ENCODE measurements around the gene RNF208.

RNF208 gene

DNA sequence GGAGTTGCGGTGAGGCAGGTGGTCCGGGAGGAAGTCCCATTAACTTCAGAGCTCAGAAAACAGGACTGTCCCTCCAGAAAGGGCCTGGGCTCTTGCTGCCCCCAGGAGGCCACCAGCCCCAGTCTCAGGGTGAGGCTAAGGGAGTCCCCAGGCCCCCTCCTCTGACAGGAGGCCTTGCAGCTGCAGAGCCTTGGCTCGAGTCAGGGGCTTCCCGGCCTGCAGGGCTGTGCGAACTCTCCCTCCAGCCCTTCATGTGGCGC is 25.8 kb upstream of the RNF208 start:
- Histone ChIP-seq H3K79me2 (ENCODE audit: control insufficient read depth, low read length) (peaks cover 2% of the 10 kb centered on the region), H3K4me2 (ENCODE audit: low read length) (no peak overlapping the region), H3K9me3 (ENCODE audit: control insufficient read depth, insufficient read depth, low read length) (no peaks in the 10 kb centered on the region), H3K27ac (ENCODE audit: low read depth, low read length) (no peak overlapping the region), H3K4me1 (ENCODE audit: control insufficient read depth, low read length) (peaks cover 37% of the 10 kb centered on the region), H4K20me1 (ENCODE audit: control insufficient read depth, insufficient read depth, low read depth, low read length) (peaks cover 9% of the 10 kb centered on the region), H3K9me2 (replicated peaks; ENCODE audit: control insufficient read depth, low read length) (no peaks in the 10 kb centered on the region), H3K4me3 (ENCODE audit: low read length) (no peak overlapping the region), H3K27me3 (ENCODE audit: control insufficient read depth, low read length) (no peaks in the 10 kb centered on the region), H3F3A (ENCODE audit: control insufficient read depth, insufficient read depth) (peaks cover 5% of the 10 kb centered on the region; the same call in 1 of the 2 replicates), H3K36me3 (ENCODE audit: control insufficient read depth, low read length) (peaks cover 12% of the 10 kb centered on the region)
- TF ChIP-seq EZH2phosphoT487 (IDR thresholded peaks at IDR 0.05; ENCODE audit: borderline replicate concordance, low read length) = no peak
- TF ChIP-seq, protein P1, sequence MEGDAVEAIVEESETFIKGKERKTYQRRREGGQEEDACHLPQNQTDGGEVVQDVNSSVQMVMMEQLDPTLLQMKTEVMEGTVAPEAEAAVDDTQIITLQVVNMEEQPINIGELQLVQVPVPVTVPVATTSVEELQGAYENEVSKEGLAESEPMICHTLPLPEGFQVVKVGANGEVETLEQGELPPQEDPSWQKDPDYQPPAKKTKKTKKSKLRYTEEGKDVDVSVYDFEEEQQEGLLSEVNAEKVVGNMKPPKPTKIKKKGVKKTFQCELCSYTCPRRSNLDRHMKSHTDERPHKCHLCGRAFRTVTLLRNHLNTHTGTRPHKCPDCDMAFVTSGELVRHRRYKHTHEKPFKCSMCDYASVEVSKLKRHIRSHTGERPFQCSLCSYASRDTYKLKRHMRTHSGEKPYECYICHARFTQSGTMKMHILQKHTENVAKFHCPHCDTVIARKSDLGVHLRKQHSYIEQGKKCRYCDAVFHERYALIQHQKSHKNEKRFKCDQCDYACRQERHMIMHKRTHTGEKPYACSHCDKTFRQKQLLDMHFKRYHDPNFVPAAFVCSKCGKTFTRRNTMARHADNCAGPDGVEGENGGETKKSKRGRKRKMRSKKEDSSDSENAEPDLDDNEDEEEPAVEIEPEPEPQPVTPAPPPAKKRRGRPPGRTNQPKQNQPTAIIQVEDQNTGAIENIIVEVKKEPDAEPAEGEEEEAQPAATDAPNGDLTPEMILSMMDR (IDR thresholded peaks at IDR 0.05; ENCODE audit: low read depth, low read length, poor library complexity, severe bottlenecking) = no peak

DNA sequence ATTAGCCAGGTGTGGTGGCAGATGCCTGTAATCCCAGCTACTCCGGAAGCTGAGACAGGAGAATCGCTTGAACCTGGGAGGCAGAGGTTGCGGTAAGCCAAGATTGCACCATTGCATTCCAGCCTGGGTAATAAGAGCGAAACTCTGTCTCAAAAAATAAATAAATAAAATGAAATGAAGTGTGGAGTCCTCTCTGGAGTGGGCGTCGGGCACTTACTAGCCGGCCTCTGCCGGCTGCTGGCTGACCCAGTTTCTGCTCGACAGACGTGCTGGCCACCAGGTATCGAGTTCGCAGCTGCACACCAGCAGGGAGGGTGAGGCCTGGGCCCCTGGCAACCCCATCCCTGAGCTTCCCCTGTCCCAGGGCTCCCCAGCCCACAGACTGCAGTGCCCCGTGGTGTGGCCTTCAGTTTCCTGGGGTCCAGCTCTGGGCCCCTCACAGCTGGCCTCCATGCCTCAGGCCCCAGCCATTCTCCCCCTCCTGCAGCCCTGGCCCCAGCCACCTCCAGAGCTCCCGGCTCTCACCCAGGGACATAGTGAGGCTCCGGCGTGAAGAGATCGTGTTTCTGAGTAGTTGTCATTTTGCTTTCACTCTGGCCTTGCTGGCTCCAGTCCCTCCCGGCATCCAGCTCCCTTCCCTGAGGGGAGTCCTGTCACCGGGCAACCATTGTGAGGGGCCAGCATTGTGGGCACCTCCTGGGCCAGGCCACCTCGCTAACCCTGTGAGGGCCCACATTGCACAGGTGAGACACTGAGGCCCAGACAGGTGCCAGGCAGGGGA is 25.3 kb upstream of the RNF208 start:
- H3K27ac ChIP-seq (ENCODE audit: low read depth, low read length) = no peak overlapping the region
- H3K27me3 ChIP-seq (ENCODE audit: control insufficient read depth, low read length) = no peaks in the 10 kb centered on the region
- no peaks in the 10 kb centered on the region for H3K9me2 ChIP-seq (replicated peaks; ENCODE audit: control insufficient read depth, low read length)
- H4K20me1 ChIP-seq (ENCODE audit: control insufficient read depth, insufficient read depth, low read depth, low read length) = peaks cover 14% of the 10 kb centered on the region
- H3F3A ChIP-seq (ENCODE audit: control insufficient read depth, insufficient read depth) = peaks cover 6% of the 10 kb centered on the region; the same call in 1 of the 2 replicates
- TF ChIP-seq EZH2phosphoT487 (IDR thresholded peaks at IDR 0.05; ENCODE audit: borderline replicate concordance, low read length) = no peak
- TF ChIP-seq, protein P1 (IDR thresholded peaks at IDR 0.05; ENCODE audit: low read depth, low read length, poor library complexity, severe bottlenecking) = no peak
- H3K79me2 ChIP-seq (ENCODE audit: control insufficient read depth, low read length) = peaks cover 8% of the 10 kb centered on the region
- peaks cover 37% of the 10 kb centered on the region for H3K4me1 ChIP-seq (ENCODE audit: control insufficient read depth, low read length)
- peaks cover 18% of the 10 kb centered on the region for H3K36me3 ChIP-seq (ENCODE audit: control insufficient read depth, low read length)
- H3K9me3 ChIP-seq (ENCODE audit: control insufficient read depth, insufficient read depth, low read length) = no peaks in the 10 kb centered on the region
- H3K4me3 ChIP-seq (ENCODE audit: low read length) = no peak overlapping the region
- no peak overlapping the region for H3K4me2 ChIP-seq (ENCODE audit: low read length)

DNA sequence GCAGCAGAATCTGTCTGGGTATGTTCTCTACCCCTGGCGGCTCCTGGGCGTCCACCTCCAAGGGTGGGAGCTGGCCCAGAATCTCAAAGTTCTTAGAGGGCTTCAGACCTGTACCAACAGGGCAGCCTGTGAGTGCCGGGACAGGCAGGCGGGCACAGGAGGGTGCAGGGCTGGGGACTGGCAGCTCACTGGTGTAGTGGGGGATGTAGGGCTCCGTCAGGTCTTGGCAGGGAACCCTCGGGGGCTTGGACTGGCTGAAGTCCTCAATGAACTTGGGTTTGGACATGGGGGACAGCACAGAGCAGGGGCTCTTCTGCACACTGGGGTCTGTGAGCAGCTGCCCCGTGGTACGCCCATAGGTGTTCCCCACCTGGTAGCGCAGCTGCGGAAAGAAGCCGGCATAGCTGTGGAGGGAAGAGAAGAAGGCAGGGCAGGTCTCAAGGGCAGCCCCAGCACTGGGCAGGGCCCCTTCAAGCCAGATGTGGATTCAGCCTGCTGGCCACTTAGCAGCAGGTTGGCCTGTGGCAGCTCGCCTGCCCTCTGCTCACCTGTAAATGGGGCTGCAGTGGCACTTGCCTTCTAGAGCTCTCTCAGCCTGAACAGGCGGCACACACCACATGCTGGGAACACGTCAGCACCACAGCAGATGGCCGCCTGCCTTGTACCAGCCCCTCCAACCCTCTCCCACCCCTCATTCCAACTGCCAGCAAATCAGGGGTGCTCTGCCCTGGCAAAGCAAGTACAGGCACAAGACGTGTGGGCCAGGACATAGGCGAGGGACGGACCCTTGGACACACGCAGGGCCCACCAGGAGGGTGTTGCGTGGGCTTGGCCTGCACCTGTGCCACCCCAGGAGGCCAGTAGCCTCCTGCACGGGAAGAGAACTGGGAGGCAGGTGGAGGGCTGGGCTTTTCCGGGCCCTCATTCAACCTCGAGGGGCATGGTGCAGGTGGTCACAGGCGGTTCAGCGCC is 23.7 kb upstream of the RNF208 start:
- no peaks in the 10 kb centered on the region for H3K9me2 ChIP-seq (replicated peaks; ENCODE audit: control insufficient read depth, low read length)
- peaks cover 12% of the 10 kb centered on the region for H3F3A ChIP-seq (ENCODE audit: control insufficient read depth, insufficient read depth)
- H3K36me3 ChIP-seq (ENCODE audit: control insufficient read depth, low read length) = peaks cover 26% of the 10 kb centered on the region
- H3K4me1 ChIP-seq (ENCODE audit: control insufficient read depth, low read length) = peaks cover 36% of the 10 kb centered on the region
- no peaks in the 10 kb centered on the region for H3K9me3 ChIP-seq (ENCODE audit: control insufficient read depth, insufficient read depth, low read length)
- H3K4me3 ChIP-seq (ENCODE audit: low read length) = no peak overlapping the region
- H3K4me2 ChIP-seq (ENCODE audit: low read length) = no peak overlapping the region
- TF ChIP-seq EZH2phosphoT487 (IDR thresholded peaks at IDR 0.05; ENCODE audit: borderline replicate concordance, low read length) = no peak
- TF ChIP-seq, protein P1 (IDR thresholded peaks at IDR 0.05; ENCODE audit: low read depth, low read length, poor library complexity, severe bottlenecking) = no peak
- no peaks in the 10 kb centered on the region for H3K27me3 ChIP-seq (ENCODE audit: control insufficient read depth, low read length)
- H4K20me1 ChIP-seq (ENCODE audit: control insufficient read depth, insufficient read depth, low read depth, low read length) = peaks cover 21% of the 10 kb centered on the region
- no peak overlapping the region for H3K27ac ChIP-seq (ENCODE audit: low read depth, low read length)
- H3K79me2 ChIP-seq (ENCODE audit: control insufficient read depth, low read length) = peaks cover 19% of the 10 kb centered on the region

Data from DOHH2 (cell line).